Panc1 (cell line): Measurements from ENCODE around the gene HLA-DOB. TPM values are rescaled to one million over a fixed set of nuclear protein-coding genes. Genes with fewer than 3 reads are reported as not detected.

Source experiments
- total RNA-seq: library from RNA; stranded (reverse); gene quantifications from one replicate; pipeline ENCODE4 v1.2.1, GENCODE V29; 2021; ENCODE audit not compliant: unreplicated experiment

HLA-DOB gene
- total RNA-seq, 1 experiment from 2014 or later: 0.39 TPM

Other genes with a start within 250 kb of the HLA-DOB start
- 1.1 TPM for gene HLA-DRB1, start 227.2 kb downstream of the HLA-DOB start, total RNA-seq
- gene HLA-DQA1, start 179.6 kb downstream of the HLA-DOB start, total RNA-seq: 0.39 TPM
- 0.51 TPM for gene HLA-DQB1, start 150.3 kb downstream of the HLA-DOB start, total RNA-seq
- not detected for gene HLA-DQA2, start 75.6 kb downstream of the HLA-DOB start, total RNA-seq
- not detected for gene HLA-DQB2, start 53.5 kb downstream of the HLA-DOB start, total RNA-seq
- gene TAP2, start 21.7 kb upstream of the HLA-DOB start, total RNA-seq: 93.6 TPM
- gene PSMB8, start 27.0 kb upstream of the HLA-DOB start, total RNA-seq: 43.8 TPM
- 74.7 TPM for gene TAP1, start 36.7 kb upstream of the HLA-DOB start, total RNA-seq
- 41.5 TPM for gene PSMB9, start 37.2 kb upstream of the HLA-DOB start, total RNA-seq
- 0.44 TPM for gene HLA-DMB, start 124.0 kb upstream of the HLA-DOB start, total RNA-seq
- 2.8 TPM for gene HLA-DMA, start 136.1 kb upstream of the HLA-DOB start, total RNA-seq
- 209 TPM for gene BRD2, start 151.6 kb upstream of the HLA-DOB start, total RNA-seq
- 0.08 TPM for gene HLA-DOA, start 192.6 kb upstream of the HLA-DOB start, total RNA-seq